ENCODE results near the gene EYS. TPM values are rescaled to one million over a fixed set of nuclear protein-coding genes. Genes with fewer than 3 reads are reported as not detected.

Gene EYS
- total and polyA plus RNA-seq, 2 of the 8 experiments (the other 6 are each of a cell fraction or from before 2014, with no cell fraction given) = 0.05 to 0.13 TPM

DNA sequence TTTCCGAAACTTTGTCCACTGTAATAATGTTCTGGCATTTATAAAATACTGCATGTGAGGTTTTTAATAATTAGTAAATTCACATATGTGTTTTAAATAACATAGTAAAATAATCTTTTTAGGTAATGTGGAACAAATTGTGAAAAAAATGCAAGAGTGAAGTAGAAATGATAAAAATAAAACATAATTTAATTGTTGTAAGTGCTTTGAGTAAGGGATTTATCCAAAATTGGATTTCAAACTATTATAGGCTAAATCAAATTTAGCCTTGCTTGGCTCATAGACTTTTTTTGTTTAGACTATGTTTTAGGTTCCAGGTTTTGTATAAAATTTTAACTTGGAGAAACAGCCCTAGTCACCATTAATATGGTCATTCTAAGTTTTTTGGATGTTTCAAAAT is 1041.9 kb downstream of the EYS start (continued):
- TF ChIP-seq CHD7 (IDR thresholded peaks at IDR 0.05; ENCODE audit: insufficient replicate concordance, low read length) = no peak
- TF ChIP-seq HDAC2 (IDR thresholded peaks at IDR 0.05; ENCODE audit: borderline replicate concordance in 1 of 2, low read depth in 2 of 2, low read length in 2 of 2) = no peak
- TF ChIP-seq RFX5 (IDR thresholded peaks at IDR 0.05; ENCODE audit: borderline replicate concordance, low read depth, low read length) = no peak
- no peak for TF ChIP-seq EZH2 (IDR thresholded peaks at IDR 0.05; ENCODE audit: low read depth, low read length, severe bottlenecking)
- no peak for TF ChIP-seq MAFK (IDR thresholded peaks at IDR 0.05; ENCODE audit: low read depth, low read length)
- TF ChIP-seq PHF8 (conservative IDR thresholded peaks at IDR 0.05; ENCODE audit: low read depth, low read length) = no peak
- no peak for TF ChIP-seq E2F6 (IDR thresholded peaks at IDR 0.05)
- TF ChIP-seq SUZ12 (IDR thresholded peaks at IDR 0.05; ENCODE audit: low read length) = no peak
- no peak for TF ChIP-seq TAF1 (IDR thresholded peaks at IDR 0.05; ENCODE audit: low read depth, low read length)
- no peak for TF ChIP-seq ATF3 (IDR thresholded peaks at IDR 0.05; ENCODE audit: insufficient read depth, low read depth, low read length)

Data from H1 (cell line).